Thyroid gland (tissue), 4 donors: ENCODE results near the gene CENPF. TPM values are rescaled to one million over a fixed set of nuclear protein-coding genes. Genes with fewer than 3 reads are reported as not detected.

Experiments
- DNase-seq, 2 donors: peaks; one replicate each; pipeline ENCODE4 v3.0.0-alpha.2; 2019
- H3K27ac ChIP-seq, 3 donors: fragments of 200-600 bp; sonication (generic); 1 replicate in 2 of 3; 2 replicates in 1 of 3; pipeline ENCODE4 v1.5.1; 2016 to 2019; ENCODE audit warnings: mild to moderate bottlenecking in 1 of 3, moderate library complexity in 1 of 3
- H3K27me3 ChIP-seq: fragments of 200-600 bp; sonication (generic); one replicate; pipeline ENCODE4 v1.5.1; 2019
- H3K36me3 ChIP-seq, 2 donors: fragments of 200-600 bp; sonication (generic); one replicate each; pipeline ENCODE4 v1.5.1; 2016 to 2019
- H3K4me1 ChIP-seq, 2 donors: fragments of 200-600 bp; sonication (generic); one replicate each; pipeline ENCODE4 v1.5.1; 2017 to 2019
- H3K4me3 ChIP-seq, 3 donors: fragments of 200-600 bp; sonication (generic); replicated peaks in 1 of 3; 1 replicate in 2 of 3; 2 replicates in 1 of 3; pipeline ENCODE4 v1.5.1; 2016; ENCODE audit warnings: mild to moderate bottlenecking in 1 of 3
- H3K9me3 ChIP-seq: fragments of 200-600 bp; sonication (generic); one replicate; pipeline ENCODE4 v1.5.1; 2017
- POLR2A ChIP-seq, 2 donors: fragments of 450-650 bp; IDR thresholded peaks; one replicate each; pipeline ENCODE4 v1.6.1; 2017; ENCODE audit warnings: antibody characterized with exemption in 2 of 2, mild to moderate bottlenecking in 2 of 2, moderate library complexity in 1 of 2
- WGBS, 2 donors: methylation state at CpG; one replicate each; pipeline ENCODE4 v1.1.5; 2017; 5-methylcytosine and 5-hydroxymethylcytosine counted together
- intact Hi-C: fragments of 100-400 bp; cut with DNase I; formaldehyde crosslinking; loops from one replicate; pipeline ENCODE4 v1.15.1; 2023
- total RNA-seq, 4 donors: library from RNA; depleted of rRNA; stranded (reverse); fragments of >200 nt; gene quantifications; one replicate each; pipeline ENCODE4 v1.2.3, GENCODE V29; 2016
- TF ChIP-seq, protein P1 (sequence below), 6 experiments: fragments of 200-600 bp in 3 of 6; fragments of 450-650 bp in 3 of 6; sonication (generic) in 3 of 6; IDR thresholded peaks; one replicate each; pipeline ENCODE4 v1.5.1; 2016 to 2019; ENCODE audit warnings: antibody characterized with exemption in 6 of 6, mild to moderate bottlenecking in 2 of 6, inconsistent platforms in 1 of 6, moderate library complexity in 1 of 6

The CENPF gene
- total RNA-seq, 4 donors from 2014 or later: 0.27 to 1.0 (median 0.55) TPM

- WGBS, 2 donors: 88 to 89% methylated on average over 3 of the region's 3 CpGs
- intact Hi-C loops: no loop called here
- TF ChIP-seq, protein P1, sequence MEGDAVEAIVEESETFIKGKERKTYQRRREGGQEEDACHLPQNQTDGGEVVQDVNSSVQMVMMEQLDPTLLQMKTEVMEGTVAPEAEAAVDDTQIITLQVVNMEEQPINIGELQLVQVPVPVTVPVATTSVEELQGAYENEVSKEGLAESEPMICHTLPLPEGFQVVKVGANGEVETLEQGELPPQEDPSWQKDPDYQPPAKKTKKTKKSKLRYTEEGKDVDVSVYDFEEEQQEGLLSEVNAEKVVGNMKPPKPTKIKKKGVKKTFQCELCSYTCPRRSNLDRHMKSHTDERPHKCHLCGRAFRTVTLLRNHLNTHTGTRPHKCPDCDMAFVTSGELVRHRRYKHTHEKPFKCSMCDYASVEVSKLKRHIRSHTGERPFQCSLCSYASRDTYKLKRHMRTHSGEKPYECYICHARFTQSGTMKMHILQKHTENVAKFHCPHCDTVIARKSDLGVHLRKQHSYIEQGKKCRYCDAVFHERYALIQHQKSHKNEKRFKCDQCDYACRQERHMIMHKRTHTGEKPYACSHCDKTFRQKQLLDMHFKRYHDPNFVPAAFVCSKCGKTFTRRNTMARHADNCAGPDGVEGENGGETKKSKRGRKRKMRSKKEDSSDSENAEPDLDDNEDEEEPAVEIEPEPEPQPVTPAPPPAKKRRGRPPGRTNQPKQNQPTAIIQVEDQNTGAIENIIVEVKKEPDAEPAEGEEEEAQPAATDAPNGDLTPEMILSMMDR (IDR thresholded peaks at IDR 0.05): no peak
- TF ChIP-seq POLR2A (IDR thresholded peaks at IDR 0.05): no peak
Measured at GRCh38 chr1:214566158-214567104, 36.6 kb upstream of the CENPF start.

GRCh38 chr1:214567481-214567980 is 35.5 kb upstream of the CENPF start:
- H3K36me3 ChIP-seq: no peaks in the 10 kb centered on the region
- H3K4me1 ChIP-seq: peaks cover 3 to 10% of the 10 kb centered on the region in 2 donors
- no peaks in the 10 kb centered on the region for H3K9me3 ChIP-seq
- H3K4me3 ChIP-seq: no peak overlapping the region
- intact Hi-C loops: no loop called here
- no peak overlapping the region for H3K27ac ChIP-seq
- no peak for DNase-seq
- 96 to 98% methylated on average over 2 of the region's 2 CpGs for WGBS, 2 donors
- no peak for TF ChIP-seq POLR2A (IDR thresholded peaks at IDR 0.05)
- TF ChIP-seq, protein P1 (IDR thresholded peaks at IDR 0.05): no peak
- H3K27me3 ChIP-seq: no peaks in the 10 kb centered on the region

More at GRCh38 chr1:214566158-214567104, 36.6 kb upstream of the CENPF start:
- Histone ChIP-seq H3K9me3 (no peaks in the 10 kb centered on the region), H3K27ac (no peak overlapping the region), H3K4me3 (no peak overlapping the region), H3K27me3 (no peaks in the 10 kb centered on the region), H3K4me1 (peaks cover 3 to 10% of the 10 kb centered on the region in 2 donors), H3K36me3 (no peaks in the 10 kb centered on the region)
- no peak for DNase-seq

DNA sequence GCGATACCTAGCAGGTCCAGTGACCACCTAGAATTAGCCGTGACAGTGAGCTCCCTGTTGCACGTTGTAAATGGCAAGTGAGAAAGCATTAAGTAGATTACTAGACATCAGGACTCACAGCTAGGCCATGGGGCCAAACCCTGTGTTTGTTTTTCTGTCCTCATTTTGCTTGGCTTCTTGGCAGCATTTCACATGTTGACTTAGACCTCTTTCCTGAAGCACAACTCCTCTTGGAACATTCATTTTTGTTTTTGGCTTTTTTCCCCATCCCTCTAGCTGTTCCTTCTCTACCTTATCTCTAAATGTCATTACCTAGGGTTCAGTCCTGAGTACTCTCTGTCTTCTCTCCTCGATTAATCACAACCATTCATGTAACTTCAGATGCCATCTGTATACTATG is 34.7 kb upstream of the CENPF start:
- peak overlapping the region in 2 of 3 donors; percentile 20 to 26 for H3K27ac ChIP-seq
- 21 to 51% methylated on average over 4 of the region's 4 CpGs for WGBS, 2 donors

GRCh38 chr1:214569357-214570004 is 33.5 kb upstream of the CENPF start:
- TF ChIP-seq, protein P1 (IDR thresholded peaks at IDR 0.05): no peak
- no peak for TF ChIP-seq POLR2A (IDR thresholded peaks at IDR 0.05)
- intact Hi-C loops: no loop called here
- H3K27ac ChIP-seq: no peak overlapping the region

More for the DNA sequence above, 34.7 kb upstream of the CENPF start:
- Histone ChIP-seq H3K27me3 (no peaks in the 10 kb centered on the region), H3K36me3 (no peaks in the 10 kb centered on the region), H3K9me3 (no peaks in the 10 kb centered on the region), H3K4me1 (peaks cover 3 to 10% of the 10 kb centered on the region in 2 donors), H3K4me3 (no peak overlapping the region)
- TF ChIP-seq, protein P1 (IDR thresholded peaks at IDR 0.05): no peak
- no peak for TF ChIP-seq POLR2A (IDR thresholded peaks at IDR 0.05)
- intact Hi-C loops: no loop called here
- peak; percentile 57 to 61 for DNase-seq

More at GRCh38 chr1:214569357-214570004, 33.5 kb upstream of the CENPF start:
- no peak overlapping the region for H3K4me3 ChIP-seq
- H3K36me3 ChIP-seq: no peaks in the 10 kb centered on the region
- H3K4me1 ChIP-seq: peaks cover 3 to 10% of the 10 kb centered on the region in 2 donors
- no peaks in the 10 kb centered on the region for H3K9me3 ChIP-seq
- H3K27me3 ChIP-seq: no peaks in the 10 kb centered on the region
- DNase-seq: no peak
- 84 to 94% methylated on average over 2 of the region's 2 CpGs for WGBS, 2 donors
